BJ (cell line): ENCODE data around the gene RPS6KA2. TPM values are rescaled to one million over a fixed set of nuclear protein-coding genes. Genes with fewer than 3 reads are reported as not detected.

Source experiments
- CTCF ChIA-PET: fragments of 350-600 bp; formaldehyde crosslinking; extraction: SDS; loops from one replicate; lab custom pipeline; 2021; ENCODE audit warnings: antibody characterized with exemption, inconsistent platforms; lab: Yijun Ruan, JAX
- POLR2A ChIA-PET: fragments of 300-600 bp; sonication (Branson Sonifier 250); formaldehyde crosslinking; extraction: SDS; loops from one replicate; lab custom pipeline; 2021; ENCODE audit warnings: antibody characterized with exemption; lab: Charles Lee
- DNase-seq: peaks from one replicate; pipeline ENCODE4 v3.0.0-alpha.2; 2011; ENCODE audit warnings: low read depth
- H3K27me3 ChIP-seq: 2 replicates; pipeline ENCODE4 v1.6.0; 2011; ENCODE audit warnings: low read length; ENCODE audit not compliant: control insufficient read depth, insufficient read depth
- H3K36me3 ChIP-seq: 2 replicates; pipeline ENCODE4 v1.5.1; 2011; ENCODE audit warnings: low read length; ENCODE audit not compliant: control insufficient read depth, insufficient read depth
- H3K4me3 ChIP-seq: 2 replicates; pipeline ENCODE4 v1.5.1; 2011; ENCODE audit warnings: low read depth, mild to moderate bottlenecking, control low read depth, low read length
- CTCF ChIP-seq: IDR thresholded peaks from 2 replicates; pipeline ENCODE4 v1.5.1; 2011; ENCODE audit warnings: low read depth, mild to moderate bottlenecking, control low read depth, inconsistent platforms, low read length, moderate library complexity; ENCODE audit not compliant: insufficient read depth
- polyA plus RNA-seq: library from polyadenylated mRNA; depleted of rRNA; stranded (reverse); fragments of >200 nt; gene quantifications from 2 replicates; pipeline ENCODE4 v1.2.3, GENCODE V29; 2011

The RPS6KA2 gene
- polyA plus RNA-seq, 1 experiment, result 80.8 TPM

- POLR2A ChIA-PET, result no interaction called here
- no peak for TF ChIP-seq CTCF
- no peak for DNase-seq
- no peak overlapping the region for H3K4me3 ChIP-seq
- no peaks in the 10 kb centered on the region for H3K36me3 ChIP-seq
- no peaks in the 10 kb centered on the region for H3K27me3 ChIP-seq
- CTCF ChIA-PET, result no interaction called here
Measured at GRCh38 chr6:166589337-166589731, 37.7 kb downstream of the RPS6KA2 start.

- POLR2A ChIA-PET, result no interaction called here
- CTCF ChIA-PET, result no interaction called here
- no peak for TF ChIP-seq CTCF
- no peak overlapping the region for H3K4me3 ChIP-seq
- H3K27me3 ChIP-seq, result no peaks in the 10 kb centered on the region
- H3K36me3 ChIP-seq, result no peaks in the 10 kb centered on the region
- peak; percentile 49 for DNase-seq
Measured at GRCh38 chr6:166588691-166589336, 38.2 kb downstream of the RPS6KA2 start.

- DNase-seq, result no peak
- Histone ChIP-seq H3K4me3 (no peak overlapping the region), H3K36me3 (no peaks in the 10 kb centered on the region), H3K27me3 (no peaks in the 10 kb centered on the region)
- no peak for TF ChIP-seq CTCF
- ChIA-PET POLR2A (no interaction called here), CTCF (no interaction called here)
Measured at GRCh38 chr6:166587631-166588413, 39.2 kb downstream of the RPS6KA2 start.

- no peak for DNase-seq
- no peak within 1 kb of the TSS for H3K4me3 ChIP-seq
- no peaks in the 10 kb centered on the region for H3K27me3 ChIP-seq
- ChIA-PET POLR2A (no interaction called here), CTCF (interaction anchor here (0.9 kb wide), 1 partner anchor 17 kb away, joined by 3 read pairs; no protein-coding TSS in a partner anchor)
- H3K36me3 ChIP-seq, result no peaks in the 10 kb centered on the region
- TF ChIP-seq CTCF, result no peak
Measured at GRCh38 chr6:166586424-166587156, 40.5 kb downstream of the RPS6KA2 start, which contains the start of gene RAMACL. Gene RAMACL, minus strand, starts transcription at chr6:166586678. Its CDS starts 201 bp downstream, at chr6:166586477.
